Ovary (tissue), 9 donors: Measurements from ENCODE around the gene CCP110. TPM values are rescaled to one million over a fixed set of nuclear protein-coding genes. Genes with fewer than 3 reads are reported as not detected.

Experiments
- DNase-seq, 5 donors: peaks; one replicate each; pipeline ENCODE4 v3.0.0-alpha.2; 2019 to 2020
- H3K27ac ChIP-seq, 2 donors: fragments of 200-600 bp; one replicate each; pipeline versions ENCODE4 v1.5.1 to v1.8.0; 2019 to 2022
- H3K27me3 ChIP-seq: fragments of 200-600 bp; one replicate; pipeline ENCODE4 v1.8.0; 2022
- H3K36me3 ChIP-seq: fragments of 200-600 bp; sonication (generic); one replicate; pipeline ENCODE4 v1.5.1; 2019
- H3K4me1 ChIP-seq: one replicate; pipeline ENCODE4 v1.8.1; 2013; ENCODE audit warnings: mild to moderate bottlenecking, moderate library complexity; ENCODE audit not compliant: insufficient read depth
- H3K4me3 ChIP-seq: fragments of 200-600 bp; sonication (generic); one replicate; pipeline ENCODE4 v1.5.1; 2017
- H3K9me3 ChIP-seq, 2 donors: fragments of 200-600 bp in 1 of 2; sonication (generic) in 1 of 2; one replicate each; pipeline versions ENCODE4 v1.5.1 to v1.8.1; 2013 to 2019; ENCODE audit warnings: mild to moderate bottlenecking in 1 of 2, moderate library complexity in 1 of 2
- CTCF ChIP-seq, 3 donors: fragments of 450-650 bp in 2 of 3; fragments of 200-600 bp in 1 of 3; IDR thresholded peaks; one replicate each; pipeline versions ENCODE4 v1.5.1 to v1.8.0; 2016 to 2022; ENCODE audit warnings: antibody characterized with exemption in 3 of 3, mild to moderate bottlenecking in 1 of 3
- EP300 ChIP-seq: sonication (generic); formaldehyde crosslinking; IDR thresholded peaks from one replicate; pipeline ENCODE4 v1.6.1; 2017; ENCODE audit warnings: antibody characterized with exemption
- POLR2A ChIP-seq: fragments of 450-650 bp; IDR thresholded peaks from one replicate; pipeline ENCODE4 v1.6.1; 2017; ENCODE audit warnings: antibody characterized with exemption, mild to moderate bottlenecking, moderate library complexity
- WGBS, 3 donors: extraction: QIAGEN DNeasy Blood & Tissue Kit in 1 of 3; methylation state at CpG; one replicate each; pipeline versions ENCODE4 v1.1.5 to v1.1.7; 2013 to 2017; 5-methylcytosine and 5-hydroxymethylcytosine counted together
- intact Hi-C, 4 donors: fragments of 100-400 bp; cut with DNase I; formaldehyde crosslinking; loops; one replicate each; pipeline versions ENCODE4 v1.11.0 to v1.15.1; 2022 to 2023
- polyA plus RNA-seq, 2 donors: library from polyadenylated mRNA; stranded (reverse); fragments of 200-250 nt in 1 of 2; fragments of 350-450 nt in 1 of 2; fragmentation: Illumina TruSeq in 1 of 2; extraction: RNeasy Lipid Tissue Mini Kit (QIAGEN cat#74804) in 1 of 2; gene quantifications; one replicate each; pipeline ENCODE4 v1.2.3, GENCODE V29; 2013 to 2014
- total RNA-seq, 7 donors: library from RNA; depleted of rRNA in 2 of 7; stranded (reverse); fragments of >200 nt in 2 of 7; fragmentation: NEBNext Ultra II Directional in 3 of 7; extraction: Animal tissue kit (Norgen Biotek cat#: 25700) in 3 of 7; gene quantifications; one replicate each; pipeline versions ENCODE4 v1.1.0 to v1.2.4, GENCODE V29; 2016 to 2023
- donor health status: DM: no; HTN: no; CAD: no; lungs with moderate emphysema.
- donor health status: DM: no; HTN: no; CAD: no.
- donor health status: Bipolar disorder and iron deficiency.
- donor health status: DM: yes; HTN: yes; CAD: no.
- donor health status: DM: no; HTN: no; CAD: no.
- donor health status: DM: yes; HTN: yes; CAD: no.

CCP110 gene
- total and polyA plus RNA-seq, 9 donors = 7.2 to 22.9 (median 19.1) TPM

DNA sequence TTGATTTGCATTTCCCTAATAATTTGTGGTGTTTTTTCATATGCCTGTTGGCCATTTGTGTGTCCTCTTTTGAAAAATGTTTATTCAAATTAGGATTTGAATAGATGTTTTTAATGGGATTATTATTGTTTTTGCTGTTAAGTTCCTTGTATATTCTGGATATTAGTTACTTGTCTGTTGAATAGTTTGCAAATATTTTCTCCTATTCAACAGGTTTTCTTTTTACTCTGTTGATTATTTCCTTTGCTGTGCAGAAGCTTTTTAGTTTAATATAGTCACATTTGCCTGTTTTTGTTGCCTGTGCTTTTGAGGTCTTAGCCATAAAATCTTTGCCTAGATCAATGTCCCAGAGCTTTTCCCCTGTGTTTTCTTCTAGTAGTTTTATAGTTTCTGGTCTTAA, 11.4 kb upstream of the CCP110 start:
- H3K27ac ChIP-seq = no peak overlapping the region
- DNase-seq = no peak
- TF ChIP-seq CTCF (IDR thresholded peaks at IDR 0.05) (no peak), POLR2A (no peak)
- no peaks in the 10 kb centered on the region for H3K4me1 ChIP-seq
- no peak overlapping the region for H3K4me3 ChIP-seq
- intact Hi-C loops = no loop called here
- H3K9me3 ChIP-seq = no peaks in the 10 kb centered on the region
- H3K27me3 ChIP-seq = no peaks in the 10 kb centered on the region
- H3K36me3 ChIP-seq = no peaks in the 10 kb centered on the region

DNA sequence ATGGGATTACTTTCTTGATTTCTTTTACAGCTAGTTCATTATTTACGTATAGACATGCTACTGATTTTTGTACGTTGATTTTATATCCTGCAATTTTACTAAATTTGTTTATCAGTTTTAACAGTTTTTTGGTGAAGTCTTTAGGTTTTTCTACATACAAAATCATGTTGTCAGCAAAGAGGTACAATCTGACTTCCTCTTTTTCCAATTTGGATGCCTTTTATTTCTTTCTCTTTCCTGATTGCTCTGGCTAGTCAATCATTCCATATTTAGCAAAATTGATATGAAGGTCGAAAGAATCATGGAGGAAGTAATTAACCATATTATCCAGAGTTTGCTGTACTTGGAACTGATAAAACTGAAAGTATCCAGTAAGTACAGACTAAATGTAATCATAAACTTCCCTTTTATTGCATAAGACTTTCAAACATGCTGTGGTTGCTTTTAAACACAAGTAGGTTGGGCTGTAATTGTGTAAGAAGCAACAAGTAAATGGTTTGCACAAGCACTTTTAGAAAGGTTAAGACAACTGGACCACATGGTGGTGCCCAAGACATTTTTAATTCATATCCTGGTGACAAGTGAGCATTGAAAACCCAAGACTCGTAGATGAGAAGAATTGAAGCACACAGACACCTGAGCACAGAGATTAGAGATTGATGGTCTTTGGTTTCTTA, 10.2 kb upstream of the CCP110 start:
- Histone ChIP-seq H3K36me3 (no peaks in the 10 kb centered on the region), H3K27ac (no peak overlapping the region), H3K27me3 (no peaks in the 10 kb centered on the region), H3K4me3 (no peak overlapping the region), H3K9me3 (no peaks in the 10 kb centered on the region), H3K4me1 (no peaks in the 10 kb centered on the region)
- 93% methylated on average over 4 of the region's 4 CpGs for WGBS, 3 donors
- no peak for TF ChIP-seq POLR2A
- no peak for TF ChIP-seq CTCF (IDR thresholded peaks at IDR 0.05)
- TF ChIP-seq EP300 = no peak
- DNase-seq = no peak
- intact Hi-C loops = no loop called here

- Histone ChIP-seq H3K27ac (no peak overlapping the region), H3K36me3 (no peaks in the 10 kb centered on the region), H3K27me3 (no peaks in the 10 kb centered on the region), H3K4me1 (peaks cover 2% of the 10 kb centered on the region), H3K9me3 (no peaks in the 10 kb centered on the region), H3K4me3 (no peak overlapping the region)
- TF ChIP-seq CTCF (IDR thresholded peaks at IDR 0.05) (no peak), EP300 (no peak), POLR2A (no peak)
- 95 to 96% (median 96%) methylated on average over 2 of the region's 2 CpGs for WGBS, 3 donors
- DNase-seq = no peak
- intact Hi-C loops = no loop called here
Observed at GRCh38 chr16:19515757-19516156, 8.0 kb upstream of the CCP110 start.

DNA sequence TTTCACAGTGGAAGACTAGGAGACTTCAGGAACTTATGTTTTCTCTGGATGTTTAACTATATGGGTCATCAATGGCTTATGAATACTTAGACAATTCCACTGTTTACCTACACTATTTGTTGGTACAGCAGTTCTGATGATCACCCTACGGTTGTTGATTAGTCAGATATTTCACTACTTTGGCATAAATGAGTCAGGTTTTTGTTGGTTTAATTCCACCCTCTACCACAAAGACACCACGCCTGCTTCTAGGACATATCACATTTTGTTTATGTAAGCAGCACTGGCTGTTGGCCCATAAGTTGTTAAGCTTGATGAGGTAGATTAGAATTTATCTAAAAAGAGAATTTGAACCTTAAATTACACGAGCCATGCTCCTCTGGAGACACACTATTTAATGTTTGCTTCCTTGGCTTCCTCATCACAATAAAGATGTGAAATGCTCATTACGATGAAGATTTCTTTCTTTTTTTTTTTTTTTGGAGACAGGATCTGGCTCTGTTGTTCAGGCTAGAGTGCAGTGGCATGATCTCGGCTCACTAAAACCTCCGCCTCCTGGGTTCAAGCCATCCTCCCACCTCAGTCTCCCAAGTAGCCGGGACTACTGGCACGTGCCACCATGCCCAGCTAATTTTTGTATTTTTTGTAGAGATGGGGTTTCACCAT, 6.2 kb upstream of the CCP110 start:
- WGBS, 3 donors = 87 to 90% (median 89%) methylated on average over 8 of the region's 8 CpGs
- Histone ChIP-seq H3K27ac (no peak overlapping the region), H3K27me3 (no peaks in the 10 kb centered on the region), H3K4me1 (peaks cover 3% of the 10 kb centered on the region), H3K9me3 (no peaks in the 10 kb centered on the region), H3K4me3 (no peak overlapping the region), H3K36me3 (no peaks in the 10 kb centered on the region)
- intact Hi-C loops = no loop called here
- DNase-seq = no peak
- no peak for TF ChIP-seq POLR2A
- TF ChIP-seq CTCF (IDR thresholded peaks at IDR 0.05) = no peak
- TF ChIP-seq EP300 = no peak
